Measurements from ENCODE around the gene MARCHF3.
A peak's percentile ranks its signal among the peaks of the same experiment; 100 is the strongest.
"Not testable (repeated sequence)": the region's sequence is repeated elsewhere in the genome, so short reads cannot be mapped to it uniquely, and the experiment has no call there.

The MARCHF3 gene

GRCh38 chr5:127011961-127012644 lies 18.3 kb downstream of the MARCHF3 start:
- DNase-seq (ENCODE audit: low read depth): no peak

GRCh38 chr5:127011153-127011552 lies 19.2 kb downstream of the MARCHF3 start:
- peak; percentile 45 for DNase-seq (ENCODE audit: low read depth)

GRCh38 chr5:127010362-127010761 lies 20.0 kb downstream of the MARCHF3 start:
- peak; percentile 39 for DNase-seq (ENCODE audit: low read depth)

GRCh38 chr5:127009784-127010183 lies 20.6 kb downstream of the MARCHF3 start:
- no peak for DNase-seq (ENCODE audit: low read depth)

GRCh38 chr5:127008300-127008975 lies 21.9 kb downstream of the MARCHF3 start:
- DNase-seq (ENCODE audit: low read depth): no peak

GRCh38 chr5:127007522-127007921 lies 22.8 kb downstream of the MARCHF3 start:
- DNase-seq (ENCODE audit: low read depth): no peak

- peak; percentile 43 for DNase-seq (ENCODE audit: low read depth)
Measured at GRCh38 chr5:127006744-127007143, 23.6 kb downstream of the MARCHF3 start.

- DNase-seq (ENCODE audit: low read depth): not testable (repeated sequence)
Measured at GRCh38 chr5:127005282-127005681, 25.1 kb downstream of the MARCHF3 start.

GRCh38 chr5:127004721-127005120 lies 25.6 kb downstream of the MARCHF3 start:
- no peak for DNase-seq (ENCODE audit: low read depth)

- DNase-seq (ENCODE audit: low read depth): no peak
Measured at GRCh38 chr5:127003798-127004495, 26.4 kb downstream of the MARCHF3 start.

- DNase-seq (ENCODE audit: low read depth): peak; percentile 75
Measured at GRCh38 chr5:127002390-127002789, 28.0 kb downstream of the MARCHF3 start.

- peak; percentile 73 for DNase-seq (ENCODE audit: low read depth)
Measured at GRCh38 chr5:127001621-127002296, 28.6 kb downstream of the MARCHF3 start.

GRCh38 chr5:126998895-126999570 lies 31.3 kb downstream of the MARCHF3 start:
- DNase-seq (ENCODE audit: low read depth): no peak

GRCh38 chr5:126998201-126998631 lies 32.1 kb downstream of the MARCHF3 start:
- peak; percentile 78 for DNase-seq (ENCODE audit: low read depth)

GRCh38 chr5:126995689-126996088 lies 34.7 kb downstream of the MARCHF3 start:
- DNase-seq (ENCODE audit: low read depth): no peak

- DNase-seq (ENCODE audit: low read depth): no peak
Measured at GRCh38 chr5:126995039-126995438, 35.3 kb downstream of the MARCHF3 start.

GRCh38 chr5:126994485-126994884 lies 35.9 kb downstream of the MARCHF3 start:
- no peak for DNase-seq (ENCODE audit: low read depth)

GRCh38 chr5:126988021-126988569 lies 42.3 kb downstream of the MARCHF3 start:
- no peak for DNase-seq (ENCODE audit: low read depth)

GRCh38 chr5:126987271-126987899 lies 43.0 kb downstream of the MARCHF3 start:
- no peak for DNase-seq (ENCODE audit: low read depth)

GRCh38 chr5:126984632-126985031 lies 45.7 kb downstream of the MARCHF3 start:
- no peak for DNase-seq (ENCODE audit: low read depth)

GRCh38 chr5:126983874-126984266 lies 46.5 kb downstream of the MARCHF3 start:
- no peak for DNase-seq (ENCODE audit: low read depth)

Data from fibroblast of gingiva (primary cell).